Measurements from ENCODE around the gene NTNG1. TPM values are rescaled to one million over a fixed set of nuclear protein-coding genes. Genes with fewer than 3 reads are reported as not detected.

The NTNG1 gene
- total and polyA plus RNA-seq, 10 of the 15 experiments (the other 5 are each of a cell fraction or from before 2014, with no cell fraction given), result 0.18 to 2.3 (median 1.1) TPM; not detected in 1

GRCh38 chr1:107162745-107163144 lies 21.9 kb downstream of the NTNG1 start:
- ChIA-PET RAD21 (ENCODE audit: unreplicated experiment) (no interaction called here), SMC1A (ENCODE audit: uncharacterized antibody, unreplicated experiment) (no interaction called here), POLR2A (no interaction called here), CTCF (no interaction called here)
- ATAC-seq, result no peak
- Histone ChIP-seq H3K4me3 (no peak overlapping the region), H2AFZ (ENCODE audit: control insufficient read depth, low read depth, low read length) (no peak overlapping the region), H3K4me1 (ENCODE audit: control insufficient read depth, insufficient read depth, low read length) (no peaks in the 10 kb centered on the region), H3K4me2 (ENCODE audit: control insufficient read depth, insufficient read depth) (no peak overlapping the region), H3K36me3 (ENCODE audit: control insufficient read depth in 2 of 2, insufficient read depth in 2 of 2, low read length in 1 of 2) (no peaks in the 10 kb centered on the region), H3K79me2 (ENCODE audit: control insufficient read depth, insufficient read depth, low read length) (no peaks in the 10 kb centered on the region), H4K20me1 (ENCODE audit: control insufficient read depth, insufficient read depth) (no peaks in the 10 kb centered on the region), H3K9me3 (replicated peaks; ENCODE audit: control insufficient read depth, insufficient read depth, low read length) (no peaks in the 10 kb centered on the region), H3K9ac (ENCODE audit: control insufficient read depth, insufficient read depth, low read length) (no peak overlapping the region), H3K27ac (ENCODE audit: control insufficient read depth, insufficient read depth) (no peak overlapping the region), H3K27me3 (replicated peaks in 1 of 2; ENCODE audit: control insufficient read depth in 2 of 2, insufficient read depth in 2 of 2, low read length in 1 of 2) (no peaks in the 10 kb centered on the region; a peak in 1 of 4 replicates)
- FAIRE-seq, result no peak
- TF ChIP-seq E2F8 (IDR thresholded peaks at IDR 0.05; ENCODE audit: low read depth, partially characterized antibody) (no peak), ZNF217 (IDR thresholded peaks at IDR 0.05) (no peak), RELA (IDR thresholded peaks at IDR 0.05; ENCODE audit: borderline replicate concordance, partially characterized antibody) (no peak), ZSCAN29 (IDR thresholded peaks at IDR 0.05) (no peak), REST (IDR thresholded peaks at IDR 0.05; ENCODE audit: low read depth, low read length) (no peak), POLR2A (IDR thresholded peaks at IDR 0.05; ENCODE audit: low read depth, low read length) (no peak), SMC3 (IDR thresholded peaks at IDR 0.05; ENCODE audit: borderline replicate concordance, low read length) (no peak), ZNF384 (IDR thresholded peaks at IDR 0.05; ENCODE audit: borderline replicate concordance, low read depth, low read length) (no peak), GABPA (IDR thresholded peaks at IDR 0.05; ENCODE audit: low read depth) (no peak), FOXK2 (IDR thresholded peaks at IDR 0.05) (no peak), NRF1 (conservative IDR thresholded peaks at IDR 0.05; ENCODE audit: low read depth, low read length) (no peak), NR2F1 (conservative IDR thresholded peaks at IDR 0.05) (no peak), NFXL1 (IDR thresholded peaks at IDR 0.05; ENCODE audit: borderline replicate concordance) (no peak), ESRRA (IDR thresholded peaks at IDR 0.05; ENCODE audit: low read length) (no peak), STAT3 (IDR thresholded peaks at IDR 0.05; ENCODE audit: low read depth, low read length) (no peak)
- in situ Hi-C loops (cut with MboI), result no loop called here
- intact Hi-C loops (cut with micrococcal nuclease; ENCODE audit: unreplicated experiment), result no loop called here
- BruUV-seq (replicated peaks), result no TSS peak
- WGBS (ENCODE audit: insufficient coverage, insufficient replicate concordance, low lambda C conversion rate, missing lambda C conversion rate), result 32% methylated on average over 1 of the region's 1 CpG
- no peak for DNase-seq (ENCODE audit: low read depth, low spot score)
